Fibroblast of the conjunctiva (primary cell): ENCODE measurements around the gene ZEB2.

Experiments
- DNase-seq: peaks from one replicate; pipeline ENCODE4 v3.0.0-alpha.2; 2010; ENCODE audit warnings: low read depth

The ZEB2 gene

DNA sequence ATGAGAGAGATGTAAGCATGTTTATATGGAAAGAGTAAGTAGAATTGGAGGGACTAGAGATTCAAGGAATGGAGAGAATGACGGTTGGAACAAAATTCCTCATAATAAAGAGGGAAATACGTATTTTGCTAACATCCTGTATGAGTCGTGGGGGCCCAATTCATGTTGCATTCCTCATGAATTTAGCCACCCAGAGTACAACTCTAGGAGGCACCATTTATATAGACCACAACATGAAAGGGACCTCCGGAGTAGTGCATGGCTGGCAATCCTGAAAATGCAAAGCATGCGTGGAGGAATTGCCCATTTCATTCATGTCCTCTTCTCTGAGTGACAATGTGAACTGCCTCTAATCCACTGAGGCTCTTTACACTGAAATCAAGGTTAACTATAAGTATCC lies 168.2 kb downstream of the ZEB2 start:
- no peak for DNase-seq

DNA sequence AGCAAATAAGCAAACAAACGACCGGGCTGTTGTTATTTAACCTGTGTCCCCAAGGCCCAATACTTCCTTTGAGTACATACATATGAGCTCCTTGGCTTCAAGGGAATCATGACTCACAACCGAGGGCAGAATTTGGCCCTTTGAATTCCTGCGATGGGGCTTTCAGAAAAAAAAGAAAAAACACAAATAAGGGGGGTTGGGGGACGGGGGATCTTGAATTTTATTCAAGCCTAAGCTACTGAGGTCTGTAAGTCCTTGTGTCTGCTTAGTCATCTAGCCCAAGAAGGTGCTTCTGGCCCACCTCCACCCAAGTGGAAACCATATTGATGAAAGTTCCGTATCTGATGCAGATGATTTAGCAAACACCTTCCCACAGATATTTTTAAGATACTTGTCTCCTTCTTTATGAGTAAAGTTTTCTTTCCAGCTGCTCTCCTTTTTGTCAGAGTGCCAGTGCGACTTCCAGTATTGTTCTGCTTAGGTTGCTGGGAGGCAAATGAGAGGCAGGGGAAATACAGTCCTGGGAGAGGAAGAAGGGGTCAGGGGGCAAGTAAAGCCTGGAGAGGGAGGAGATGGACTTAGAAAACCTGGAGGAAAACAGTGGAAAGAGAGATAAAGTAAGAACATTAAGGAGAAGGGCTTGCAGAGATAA lies 169.6 kb downstream of the ZEB2 start:
- DNase-seq: no peak

- DNase-seq: no peak
Measured at GRCh38 chr2:144349674-144350073, 170.2 kb downstream of the ZEB2 start.

- DNase-seq: no peak
Measured at GRCh38 chr2:144348846-144349245, 171.1 kb downstream of the ZEB2 start.

DNA sequence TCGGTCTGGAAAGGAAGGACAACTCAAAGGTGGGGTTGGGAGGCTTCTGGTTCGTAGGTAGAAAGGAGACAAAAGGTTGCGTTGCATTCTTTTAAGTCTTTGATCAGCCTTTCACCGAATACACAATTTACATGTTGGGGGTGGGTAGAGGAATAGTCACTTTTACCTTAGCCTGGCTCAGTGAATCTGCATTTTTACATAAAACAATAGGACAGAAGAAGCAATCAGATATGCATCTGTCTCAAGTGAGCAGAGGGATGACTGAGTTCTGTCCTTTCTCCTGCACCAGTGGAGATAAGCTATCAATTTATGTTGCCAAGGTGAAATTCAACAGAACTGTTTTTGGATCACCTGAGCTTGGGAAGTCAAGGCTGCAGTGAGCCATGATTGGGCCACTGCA lies 173.7 kb downstream of the ZEB2 start:
- no peak for DNase-seq

DNA sequence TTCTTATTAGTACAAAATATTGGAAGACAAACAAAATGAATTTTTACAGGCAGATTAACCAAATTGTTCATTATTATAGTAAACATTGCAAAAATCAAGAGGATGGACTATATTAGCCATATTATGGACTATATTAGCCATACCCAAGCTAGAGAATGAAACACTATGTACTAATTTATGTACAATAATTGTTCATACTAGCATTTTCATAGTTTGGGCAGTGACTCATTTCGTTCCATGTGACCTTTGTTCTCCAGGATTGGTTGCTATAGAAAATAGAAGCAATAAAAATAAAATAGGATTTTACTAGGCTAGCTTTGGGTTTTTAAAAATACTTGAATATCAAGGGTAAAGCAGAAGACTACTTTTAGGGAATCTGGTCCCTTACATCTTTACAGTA lies 176.8 kb downstream of the ZEB2 start:
- no peak for DNase-seq

DNA sequence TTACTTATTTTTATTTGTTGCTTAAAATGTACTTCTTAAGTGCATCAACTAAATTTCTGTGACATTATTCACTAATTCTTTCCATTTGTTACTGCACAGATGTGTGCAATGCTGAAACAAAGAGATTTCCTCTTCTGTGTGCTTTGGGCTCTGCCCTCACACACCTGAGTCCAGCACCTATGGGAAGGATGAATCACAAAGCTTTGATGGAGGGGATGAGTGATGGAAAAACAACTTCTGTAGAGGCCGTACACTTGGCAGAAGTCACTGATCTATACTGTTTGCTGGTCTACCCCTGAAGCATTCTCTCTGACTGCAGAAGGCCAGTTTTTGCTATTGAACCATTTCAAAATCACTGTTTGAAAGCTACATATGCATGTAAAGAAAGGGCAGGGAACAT lies 178.4 kb downstream of the ZEB2 start:
- DNase-seq: no peak

DNA sequence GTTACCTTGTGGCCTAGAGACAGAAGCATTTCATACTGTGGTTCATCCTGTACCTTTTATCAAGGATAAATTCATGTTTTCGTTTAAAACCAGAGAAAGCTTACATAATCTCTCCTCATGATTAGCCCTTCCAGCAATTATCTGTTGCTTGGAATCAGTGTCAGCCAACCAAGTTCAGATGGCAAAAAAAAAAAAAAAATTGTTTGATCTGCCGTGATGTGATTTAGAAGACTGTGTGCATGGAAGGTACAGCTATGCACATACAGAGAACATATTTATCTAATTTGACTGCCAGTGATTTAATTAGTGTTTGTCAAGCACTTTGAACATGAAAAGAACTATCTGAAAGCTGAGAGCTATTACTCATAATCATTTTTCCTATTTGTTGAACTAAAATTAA lies 180.9 kb downstream of the ZEB2 start:
- DNase-seq: no peak

DNA sequence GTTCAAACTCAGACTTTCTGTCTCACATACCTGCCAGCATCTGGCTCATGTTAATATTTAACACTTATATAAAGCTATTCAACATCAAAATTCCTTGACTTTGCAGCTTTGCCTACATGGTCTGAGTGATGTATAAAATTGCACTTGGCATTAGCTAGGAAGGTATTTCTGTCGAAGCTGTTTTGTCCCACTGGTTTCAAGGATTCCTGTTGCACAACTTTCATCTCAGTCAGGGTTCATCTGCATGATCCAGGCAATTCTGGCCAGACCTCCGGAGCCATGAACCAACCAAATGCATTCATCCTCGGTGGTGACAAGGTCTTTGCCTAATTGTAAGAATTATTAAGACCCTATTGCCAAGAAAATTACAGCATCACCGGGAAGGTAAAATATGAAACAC lies 185.4 kb downstream of the ZEB2 start:
- no peak for DNase-seq
